Lung (tissue), 12 donors: ENCODE data around the gene GGA1. TPM values are rescaled to one million over a fixed set of nuclear protein-coding genes. Genes with fewer than 3 reads are reported as not detected.

Experiments
- ATAC-seq: fragments of 200-7000 bp; cut with Tn5 transposase; one replicate; pipeline ENCODE4 v1.9.1; 2020; ENCODE audit warnings: moderate number of reproducible peaks; ENCODE audit not compliant: insufficient read depth, low FRiP score
- DNase-seq, 3 donors: peaks; one replicate each; pipeline ENCODE4 v3.0.0-alpha.2; 2013 to 2017
- H3K27ac ChIP-seq, 2 donors: one replicate each; pipeline ENCODE4 v1.5.1; 2013; ENCODE audit warnings: mild to moderate bottlenecking in 2 of 2, moderate library complexity in 2 of 2, control low read depth in 1 of 2, inconsistent platforms in 1 of 2, low read depth in 1 of 2, low read length in 1 of 2
- H3K27me3 ChIP-seq, 3 donors: one replicate each; pipeline ENCODE4 v1.5.1; 2013; ENCODE audit warnings: low read length in 2 of 3; ENCODE audit not compliant: control insufficient read depth in 3 of 3, insufficient read depth in 3 of 3
- H3K36me3 ChIP-seq, 4 donors: one replicate each; pipeline ENCODE4 v1.5.1; 2013; ENCODE audit warnings: low read length in 4 of 4, mild to moderate bottlenecking in 1 of 4, moderate library complexity in 1 of 4; ENCODE audit not compliant: control insufficient read depth in 4 of 4, insufficient read depth in 4 of 4
- H3K4me1 ChIP-seq, 5 donors: one replicate each; pipeline ENCODE4 v1.5.1; 2013; ENCODE audit warnings: low read length in 5 of 5, mild to moderate bottlenecking in 2 of 5, moderate library complexity in 1 of 5; ENCODE audit not compliant: control insufficient read depth in 5 of 5, insufficient read depth in 5 of 5
- H3K4me3 ChIP-seq: one replicate; pipeline ENCODE4 v1.5.1; 2013; ENCODE audit warnings: mild to moderate bottlenecking, control low read depth, moderate library complexity
- H3K9ac ChIP-seq, 2 donors: one replicate each; pipeline ENCODE4 v1.5.1; 2013; ENCODE audit warnings: low read length in 2 of 2, control low read depth in 1 of 2; ENCODE audit not compliant: insufficient read depth in 1 of 2
- H3K9me3 ChIP-seq, 4 donors: one replicate each; pipeline ENCODE4 v1.5.1; 2013; ENCODE audit warnings: low read length in 3 of 4, mild to moderate bottlenecking in 1 of 4, moderate library complexity in 1 of 4; ENCODE audit not compliant: control insufficient read depth in 4 of 4, insufficient read depth in 3 of 4
- CTCF ChIP-seq: IDR thresholded peaks from 2 replicates; pipeline ENCODE4 v1.5.1; 2012; ENCODE audit warnings: mild to moderate bottlenecking; ENCODE audit errors: control extremely low read depth, extremely low read depth
- WGBS, 2 donors: extraction: QIAGEN DNeasy Blood & Tissue Kit; methylation state at CpG; one replicate each; pipeline ENCODE4 v1.1.7; 2013; 5-methylcytosine and 5-hydroxymethylcytosine counted together
- polyA plus RNA-seq, 2 donors: library from polyadenylated mRNA; stranded (reverse); fragments of 200-250 nt; gene quantifications; one replicate each; pipeline ENCODE4 v1.2.1, GENCODE V29; 2013
- total RNA-seq, 2 donors: library from RNA; depleted of rRNA in 1 of 2; stranded (reverse); fragments of >200 nt in 1 of 2; gene quantifications; one replicate each; pipeline ENCODE4 v1.2.1, GENCODE V29; 2014 to 2021
- donor health status: control.
- donor health status: control.
- donor health status: Bipolar disorder and iron deficiency.
- donor health status: healthy.
- donor health status: DM: yes; HTN: yes; CAD: no.

Gene GGA1
- total and polyA plus RNA-seq, 4 donors = 51.5 to 72.4 (median 57.5) TPM

DNA sequence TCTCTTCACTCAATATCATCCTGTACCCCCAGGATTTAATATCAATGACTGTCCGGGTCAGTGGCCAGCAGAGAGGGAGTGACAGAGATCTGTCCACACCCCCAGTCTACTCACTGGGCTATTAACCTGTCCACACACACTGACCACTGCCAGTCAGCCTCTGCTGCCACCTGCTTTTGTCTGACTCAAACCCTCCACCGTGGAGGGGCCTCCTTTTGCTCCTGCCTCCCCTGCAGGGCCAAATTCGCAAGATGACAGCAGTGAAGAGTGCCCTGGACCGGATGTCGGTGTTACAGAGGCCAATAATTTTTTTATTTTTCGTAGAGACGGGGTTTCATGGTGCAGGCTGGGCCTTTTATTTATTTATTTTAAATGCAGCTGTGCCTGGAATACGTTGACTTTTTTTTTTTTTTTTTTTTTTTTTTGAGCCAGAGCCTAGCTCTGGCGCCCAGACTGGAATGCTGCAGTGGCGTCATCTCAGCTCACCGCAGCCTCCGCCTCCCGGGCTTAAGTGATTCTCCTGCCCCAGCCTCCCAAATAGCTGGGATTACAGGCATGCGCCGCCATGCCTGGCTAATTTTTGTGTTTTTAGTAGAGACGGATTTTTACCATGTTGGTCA is 55.0 kb downstream of the GGA1 start:
- no peak overlapping the region for H3K4me3 ChIP-seq
- H3K9me3 ChIP-seq = no peaks in the 10 kb centered on the region
- ATAC-seq (no peak), DNase-seq (peak; percentile 37 to 48 (median 43))
- no peak for TF ChIP-seq CTCF
- peaks cover 0 to 26% (median 16%) of the 10 kb centered on the region in 5 donors for H3K4me1 ChIP-seq
- H3K36me3 ChIP-seq = peaks cover 0 to 16% (median 6%) of the 10 kb centered on the region in 4 donors
- 82 to 88% methylated on average over 16 of the region's 16 CpGs for WGBS, 2 donors
- H3K9ac ChIP-seq = no peak overlapping the region
- no peaks in the 10 kb centered on the region for H3K27me3 ChIP-seq
- H3K27ac ChIP-seq = no peak overlapping the region

- no peak for ATAC-seq
- Histone ChIP-seq H3K27ac (no peak overlapping the region), H3K4me3 (no peak overlapping the region), H3K36me3 (peaks cover 0 to 16% (median 6%) of the 10 kb centered on the region in 4 donors), H3K27me3 (no peaks in the 10 kb centered on the region), H3K4me1 (peaks cover 0 to 22% (median 12%) of the 10 kb centered on the region in 5 donors), H3K9me3 (no peaks in the 10 kb centered on the region), H3K9ac (no peak overlapping the region)
- TF ChIP-seq CTCF = no peak
- WGBS, 2 donors = 77 to 87% methylated on average over 16 of the region's 16 CpGs
- no peak for DNase-seq
Observed at GRCh38 chr22:37664249-37665101, 55.8 kb downstream of the GGA1 start.

DNA sequence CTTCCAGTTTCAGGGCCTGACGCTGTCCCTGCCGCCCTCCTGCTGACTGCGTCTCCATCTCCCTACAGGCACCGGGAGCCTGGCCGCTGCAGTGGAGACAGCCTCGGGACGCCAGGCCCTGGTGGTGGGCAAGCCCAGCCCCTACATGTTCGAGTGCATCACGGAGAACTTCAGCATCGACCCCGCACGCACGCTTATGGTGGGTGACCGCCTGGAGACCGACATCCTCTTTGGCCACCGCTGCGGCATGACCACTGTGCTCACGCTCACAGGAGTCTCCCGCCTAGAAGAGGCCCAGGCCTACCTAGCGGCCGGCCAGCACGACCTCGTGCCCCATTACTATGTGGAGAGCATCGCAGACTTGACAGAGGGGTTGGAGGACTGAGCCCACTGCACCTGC is 56.9 kb downstream of the GGA1 start:
- Histone ChIP-seq H3K27me3 (no peaks in the 10 kb centered on the region), H3K36me3 (peaks cover 0 to 16% (median 6%) of the 10 kb centered on the region in 4 donors), H3K4me3 (no peak overlapping the region), H3K9me3 (no peaks in the 10 kb centered on the region), H3K27ac (no peak overlapping the region), H3K9ac (no peak overlapping the region), H3K4me1 (peaks cover 0 to 12% (median 10%) of the 10 kb centered on the region in 5 donors)
- no peak for TF ChIP-seq CTCF
- WGBS, 2 donors = 97 to 99% methylated on average over 24 of the region's 24 CpGs
- DNase-seq (no peak), ATAC-seq (no peak)
